RWPE2 (cell line): ENCODE results near the gene TMEM138.

Experiments
- ATAC-seq: fragments of 200-7000 bp; cut with Tn5 transposase; 3 replicates; pipeline ENCODE4 v1.9.1; 2021; ENCODE audit warnings: low read depth
- DNase-seq: peaks from one replicate; pipeline ENCODE4 v3.0.0-alpha.2; 2020; ENCODE audit warnings: low spot score
- H3K27ac ChIP-seq: fragments of 450-650 bp; 2 replicates; pipeline ENCODE4 v1.5.1; 2017; ENCODE audit warnings: mild to moderate bottlenecking; ENCODE audit not compliant: poor library complexity, severe bottlenecking
- H3K27me3 ChIP-seq: fragments of 250-450 bp; sonication (Bioruptor Pico); 2 replicates; pipeline ENCODE4 v1.5.1; 2021; ENCODE audit warnings: mild to moderate bottlenecking, moderate library complexity; ENCODE audit not compliant: insufficient read depth, poor library complexity, severe bottlenecking
- H3K36me3 ChIP-seq: fragments of 250-450 bp; sonication (Bioruptor Pico); 2 replicates; pipeline ENCODE4 v1.5.1; 2020; ENCODE audit warnings: low read depth, mild to moderate bottlenecking, moderate library complexity
- H3K4me1 ChIP-seq: fragments of 250-450 bp; sonication (Bioruptor Pico); 2 replicates; pipeline ENCODE4 v1.5.1; 2021; ENCODE audit warnings: mild to moderate bottlenecking, moderate library complexity; ENCODE audit not compliant: insufficient read depth, poor library complexity, severe bottlenecking
- H3K4me3 ChIP-seq: fragments of 250-450 bp; sonication (Bioruptor Pico); 2 replicates; pipeline ENCODE4 v1.5.1; 2021; ENCODE audit warnings: mild to moderate bottlenecking, moderate library complexity; ENCODE audit not compliant: severe bottlenecking
- H3K9me3 ChIP-seq: fragments of 250-450 bp; sonication (Bioruptor Pico); 2 replicates; pipeline ENCODE4 v1.5.1; 2021; ENCODE audit warnings: mild to moderate bottlenecking, moderate library complexity; ENCODE audit not compliant: severe bottlenecking
- CTCF ChIP-seq: fragments of 450-650 bp; IDR thresholded peaks from one replicate; pipeline ENCODE4 v1.5.1; 2017; ENCODE audit warnings: mild to moderate bottlenecking, moderate library complexity; ENCODE audit not compliant: poor library complexity, severe bottlenecking

Gene TMEM138

GRCh38 chr11:61372659-61373420, 10.7 kb downstream of the TMEM138 start:
- Histone ChIP-seq H3K9me3 (peaks cover 8% of the 10 kb centered on the region), H3K27me3 (no peaks in the 10 kb centered on the region), H3K27ac (no peak overlapping the region), H3K36me3 (peaks cover 26% of the 10 kb centered on the region), H3K4me3 (no peak overlapping the region), H3K4me1 (peaks cover 20% of the 10 kb centered on the region)
- no peak for TF ChIP-seq CTCF
- DNase-seq (no peak), ATAC-seq (no peak)

- DNase-seq = no peak
- no peak overlapping the region for H3K27ac ChIP-seq
- peaks cover 15% of the 10 kb centered on the region for H3K4me1 ChIP-seq
- no peak for TF ChIP-seq CTCF
- no peaks in the 10 kb centered on the region for H3K27me3 ChIP-seq
- H3K36me3 ChIP-seq = peaks cover 12% of the 10 kb centered on the region; the same call in 1 of the 2 replicates
- no peak overlapping the region for H3K4me3 ChIP-seq
- no peak for ATAC-seq
- H3K9me3 ChIP-seq = peaks cover 8% of the 10 kb centered on the region
Measured at GRCh38 chr11:61375761-61376108, 13.6 kb downstream of the TMEM138 start.

- peak overlapping the region; percentile 81 for H3K27ac ChIP-seq
- TF ChIP-seq CTCF = no peak
- peaks cover 15% of the 10 kb centered on the region for H3K4me1 ChIP-seq
- DNase-seq (no peak), ATAC-seq (no peak)
- peaks cover 6% of the 10 kb centered on the region for H3K9me3 ChIP-seq
- no peaks in the 10 kb centered on the region for H3K27me3 ChIP-seq
- H3K36me3 ChIP-seq = 0 out of 2 replicates have a peak, but pooled peaks cover 9% of the 10 kb centered on the region
- no peak overlapping the region for H3K4me3 ChIP-seq
Measured at GRCh38 chr11:61377461-61378160, 15.4 kb downstream of the TMEM138 start.

GRCh38 chr11:61378713-61379313, 16.6 kb downstream of the TMEM138 start:
- peak; percentile 93 for ATAC-seq
- Histone ChIP-seq H3K27me3 (no peaks in the 10 kb centered on the region), H3K4me1 (peaks cover 15% of the 10 kb centered on the region), H3K36me3 (0 out of 2 replicates have a peak, but pooled peaks cover 9% of the 10 kb centered on the region), H3K9me3 (no peaks in the 10 kb centered on the region), H3K27ac (peak overlapping the region; percentile 81), H3K4me3 (no peak overlapping the region)
- DNase-seq = no peak
- no peak for TF ChIP-seq CTCF
